Naive B cell (primary cell): Measurements from ENCODE around the gene CHRNE. TPM values are rescaled to one million over a fixed set of nuclear protein-coding genes. Genes with fewer than 3 reads are reported as not detected.

Source experiments
- ATAC-seq, 2 donors: fragments of 150-1000 bp; cut with Tn5 transposase; 2 replicates each; pipeline ENCODE4 v1.10.0; 2021; ENCODE audit warnings: low read depth in 2 of 2, mild to moderate bottlenecking in 2 of 2, moderate library complexity in 2 of 2
- DNase-seq: peaks from one replicate; pipeline ENCODE4 v3.0.0; 2022
- H3K27ac Mint-ChIP-seq, 6 donors: one replicate each; pipeline ENCODE4 v1.8.0; 2020 to 2022; ENCODE audit warnings: mild to moderate bottlenecking in 6 of 6, mixed read lengths in 6 of 6, moderate library complexity in 5 of 6, inconsistent platforms in 2 of 6
- H3K27me3 Mint-ChIP-seq, 3 donors: one replicate each; pipeline ENCODE4 v1.8.0; 2021 to 2022; ENCODE audit warnings: mixed read lengths in 3 of 3, mild to moderate bottlenecking in 1 of 3
- H3K36me3 Mint-ChIP-seq, 2 donors: one replicate each; pipeline ENCODE4 v1.8.0; 2020 to 2022; ENCODE audit warnings: mixed read lengths in 2 of 2, inconsistent platforms in 1 of 2, mild to moderate bottlenecking in 1 of 2
- H3K4me1 Mint-ChIP-seq, 3 donors: one replicate each; pipeline ENCODE4 v1.8.0; 2020 to 2022; ENCODE audit warnings: mixed read lengths in 3 of 3, inconsistent platforms in 1 of 3, mild to moderate bottlenecking in 1 of 3, moderate library complexity in 1 of 3
- H3K4me3 Mint-ChIP-seq, 8 donors: one replicate each; pipeline ENCODE4 v1.8.0; 2020 to 2022; ENCODE audit warnings: mild to moderate bottlenecking in 8 of 8, mixed read lengths in 8 of 8, moderate library complexity in 8 of 8, inconsistent platforms in 2 of 8
- H3K9me3 Mint-ChIP-seq, 7 donors: one replicate each; pipeline ENCODE4 v1.8.0; 2020 to 2022; ENCODE audit warnings: mixed read lengths in 7 of 7, mild to moderate bottlenecking in 5 of 7, inconsistent platforms in 2 of 7, moderate library complexity in 1 of 7
- polyA plus RNA-seq, 6 donors: library from polyadenylated mRNA; unstranded; fragments of 300-500 nt; fragmentation: Illumina TruSeq; gene quantifications; one replicate each; pipeline ENCODE4 v1.2.3, GENCODE V29; 2021; ENCODE audit warnings: low read depth in 6 of 6

CHRNE gene
- polyA plus RNA-seq, 6 donors from 2014 or later: 0.18 to 0.59 (median 0.37) TPM; not detected in 1

GRCh38 chr17:4897785-4898184 is 5.1 kb downstream of the CHRNE start:
- DNase-seq (no peak), ATAC-seq (no peak)
- peak overlapping the region in 3 of 8 donors; percentile 77 to 88 (median 79) for H3K4me3 Mint-ChIP-seq
- H3K36me3 Mint-ChIP-seq: peaks cover 0 to 21% of the 10 kb centered on the region in 2 donors
- peaks cover 20 to 35% (median 29%) of the 10 kb centered on the region in 3 donors for H3K4me1 Mint-ChIP-seq
- peaks cover 0 to 2% (median 0%) of the 10 kb centered on the region in 7 donors for H3K9me3 Mint-ChIP-seq
- H3K27ac Mint-ChIP-seq: peak overlapping the region in 3 of 6 donors; percentile 24 to 79 (median 56)
- peaks cover 0 to 18% (median 8%) of the 10 kb centered on the region in 3 donors for H3K27me3 Mint-ChIP-seq

GRCh38 chr17:4897198-4897687 is 5.7 kb downstream of the CHRNE start:
- Mint-ChIP-seq H3K9me3 (peaks cover 0 to 2% (median 0%) of the 10 kb centered on the region in 7 donors), H3K36me3 (peaks cover 0 to 21% of the 10 kb centered on the region in 2 donors), H3K27ac (no peak overlapping the region)

GRCh38 chr17:4896332-4897197 is 6.3 kb downstream of the CHRNE start:
- Mint-ChIP-seq H3K9me3 (peaks cover 0 to 2% (median 0%) of the 10 kb centered on the region in 7 donors), H3K4me3 (no peak overlapping the region), H3K4me1 (peaks cover 14 to 31% (median 18%) of the 10 kb centered on the region in 3 donors), H3K27me3 (peaks cover 0 to 18% (median 5%) of the 10 kb centered on the region in 3 donors), H3K27ac (peak overlapping the region in 1 of 6 donors; percentile 43), H3K36me3 (peaks cover 0 to 21% of the 10 kb centered on the region in 2 donors)
- DNase-seq (no peak), ATAC-seq (no peak)

More at GRCh38 chr17:4897198-4897687, 5.7 kb downstream of the CHRNE start:
- ATAC-seq (no peak), DNase-seq (no peak)
- peaks cover 14 to 31% (median 23%) of the 10 kb centered on the region in 3 donors for H3K4me1 Mint-ChIP-seq
- H3K4me3 Mint-ChIP-seq: no peak overlapping the region
- H3K27me3 Mint-ChIP-seq: peaks cover 0 to 18% (median 5%) of the 10 kb centered on the region in 3 donors

GRCh38 chr17:4895657-4896331 is 7.1 kb downstream of the CHRNE start:
- ATAC-seq (no peak), DNase-seq (no peak)
- Mint-ChIP-seq H3K27me3 (peaks cover 0 to 14% (median 5%) of the 10 kb centered on the region in 3 donors), H3K4me1 (peaks cover 11 to 23% (median 17%) of the 10 kb centered on the region in 3 donors), H3K36me3 (peaks cover 0 to 23% of the 10 kb centered on the region in 2 donors), H3K4me3 (peak overlapping the region in 1 of 8 donors; percentile 21), H3K9me3 (peaks cover 0 to 2% (median 0%) of the 10 kb centered on the region in 7 donors), H3K27ac (peak overlapping the region in 1 of 6 donors; percentile 43)

GRCh38 chr17:4895121-4895520 is 7.8 kb downstream of the CHRNE start:
- Mint-ChIP-seq H3K27me3 (peaks cover 0 to 12% (median 5%) of the 10 kb centered on the region in 3 donors), H3K9me3 (peaks cover 0 to 2% (median 0%) of the 10 kb centered on the region in 7 donors), H3K4me3 (peak overlapping the region in 4 of 8 donors; percentile 21 to 60 (median 36)), H3K36me3 (peaks cover 0 to 29% of the 10 kb centered on the region in 2 donors), H3K4me1 (peaks cover 7 to 18% (median 15%) of the 10 kb centered on the region in 3 donors), H3K27ac (no peak overlapping the region)
- no peak for ATAC-seq
- DNase-seq: no peak

- DNase-seq (no peak), ATAC-seq (no peak)
- Mint-ChIP-seq H3K4me1 (peaks cover 4 to 11% (median 9%) of the 10 kb centered on the region in 3 donors), H3K4me3 (no peak overlapping the region), H3K36me3 (peaks cover 4 to 35% of the 10 kb centered on the region in 2 donors), H3K27ac (no peak overlapping the region), H3K9me3 (peaks cover 0 to 2% (median 0%) of the 10 kb centered on the region in 7 donors), H3K27me3 (peaks cover 0 to 6% (median 4%) of the 10 kb centered on the region in 3 donors)
These were observed 9.0 kb downstream of the CHRNE start for GRCh38 chr17:4893721-4894560.

- H3K36me3 Mint-ChIP-seq: peaks cover 5 to 37% of the 10 kb centered on the region in 2 donors
- peaks cover 4 to 8% (median 6%) of the 10 kb centered on the region in 3 donors for H3K4me1 Mint-ChIP-seq
- peaks cover 0 to 5% (median 3%) of the 10 kb centered on the region in 3 donors for H3K27me3 Mint-ChIP-seq
- H3K27ac Mint-ChIP-seq: peak overlapping the region in 1 of 6 donors; percentile 47
- peaks cover 0 to 2% (median 0%) of the 10 kb centered on the region in 7 donors for H3K9me3 Mint-ChIP-seq
- no peak for ATAC-seq
- H3K4me3 Mint-ChIP-seq: no peak overlapping the region
- no peak for DNase-seq
These were observed 9.6 kb downstream of the CHRNE start for GRCh38 chr17:4893272-4893671.

- DNase-seq (no peak), ATAC-seq (no peak)
- H3K36me3 Mint-ChIP-seq: peaks cover 5 to 37% of the 10 kb centered on the region in 2 donors
- no peak overlapping the region for H3K4me3 Mint-ChIP-seq
- peaks cover 0 to 6% (median 4%) of the 10 kb centered on the region in 3 donors for H3K4me1 Mint-ChIP-seq
- H3K9me3 Mint-ChIP-seq: peaks cover 0 to 2% (median 0%) of the 10 kb centered on the region in 7 donors
- H3K27me3 Mint-ChIP-seq: peaks cover 0 to 5% (median 0%) of the 10 kb centered on the region in 3 donors
- H3K27ac Mint-ChIP-seq: peak overlapping the region in 1 of 6 donors; percentile 47
These were observed 10.2 kb downstream of the CHRNE start for GRCh38 chr17:4892499-4893221.

GRCh38 chr17:4891411-4892410 is 11.2 kb downstream of the CHRNE start:
- no peak for DNase-seq
- peak overlapping the region in 1 of 6 donors; percentile 74 for H3K27ac Mint-ChIP-seq
- H3K4me1 Mint-ChIP-seq: peaks cover 0 to 6% (median 4%) of the 10 kb centered on the region in 3 donors
- peaks cover 0 to 5% (median 0%) of the 10 kb centered on the region in 3 donors for H3K27me3 Mint-ChIP-seq
- H3K36me3 Mint-ChIP-seq: peaks cover 5 to 35% of the 10 kb centered on the region in 2 donors
- ATAC-seq: no peak
- no peak overlapping the region for H3K4me3 Mint-ChIP-seq
- H3K9me3 Mint-ChIP-seq: peaks cover 0 to 2% (median 0%) of the 10 kb centered on the region in 7 donors

- Mint-ChIP-seq H3K27ac (no peak overlapping the region), H3K4me3 (no peak overlapping the region), H3K9me3 (no peaks in the 10 kb centered on the region)
These were observed 15.3 kb downstream of the CHRNE start for GRCh38 chr17:4887581-4887980.

GRCh38 chr17:4886830-4887229 is 16.1 kb downstream of the CHRNE start:
- Mint-ChIP-seq H3K4me3 (peak overlapping the region in 1 of 8 donors; percentile 44), H3K27me3 (peaks cover 0 to 5% (median 0%) of the 10 kb centered on the region in 3 donors), H3K9me3 (no peaks in the 10 kb centered on the region), H3K4me1 (peaks cover 4 to 12% (median 10%) of the 10 kb centered on the region in 3 donors), H3K36me3 (peaks cover 5 to 36% of the 10 kb centered on the region in 2 donors), H3K27ac (peak overlapping the region in 4 of 6 donors; percentile 10 to 79 (median 48))
- no peak for DNase-seq
- no peak for ATAC-seq

More at GRCh38 chr17:4887581-4887980, 15.3 kb downstream of the CHRNE start:
- ATAC-seq (no peak), DNase-seq (no peak)
- peaks cover 4 to 6% (median 6%) of the 10 kb centered on the region in 3 donors for H3K4me1 Mint-ChIP-seq
- peaks cover 0 to 5% (median 0%) of the 10 kb centered on the region in 3 donors for H3K27me3 Mint-ChIP-seq
- H3K36me3 Mint-ChIP-seq: peaks cover 5 to 36% of the 10 kb centered on the region in 2 donors
